Activated CD4-positive, alpha-beta T cell treated with anti-CD3 and anti-CD28 coated beads, Interleukin-2, amount 10 ng/mL, durations not matched to agents 7 days and 5 days (primary cell): ENCODE measurements around the gene NAGPA. TPM values are rescaled to one million over a fixed set of nuclear protein-coding genes. Genes with fewer than 3 reads are reported as not detected.

Experiments used
- CTCF ChIA-PET: fragments of 350-600 bp; sonication (Branson Sonifier 250); formaldehyde crosslinking; loops from one replicate; lab custom pipeline; 2021; ENCODE audit warnings: antibody characterized with exemption; lab: Charles Lee
- POLR2A ChIA-PET: fragments of 350-600 bp; sonication (Branson Sonifier 250); formaldehyde crosslinking; loops from one replicate; lab custom pipeline; 2021; ENCODE audit warnings: antibody characterized with exemption; lab: Charles Lee
- DNase-seq: peaks from one replicate; pipeline ENCODE4 v3.0.0-alpha.2; 2020
- H3K27ac Mint-ChIP-seq: one replicate; pipeline ENCODE4 v1.8.0; 2021; ENCODE audit warnings: mild to moderate bottlenecking, moderate library complexity, mixed read lengths
- H3K27me3 Mint-ChIP-seq: one replicate; pipeline ENCODE4 v1.8.0; 2021; ENCODE audit warnings: mixed read lengths
- H3K36me3 Mint-ChIP-seq: one replicate; pipeline ENCODE4 v1.8.0; 2021; ENCODE audit warnings: low read depth, mixed read lengths
- H3K4me1 Mint-ChIP-seq: one replicate; pipeline ENCODE4 v1.8.0; 2021; ENCODE audit warnings: mixed read lengths
- H3K4me3 Mint-ChIP-seq: one replicate; pipeline ENCODE4 v1.8.0; 2021; ENCODE audit warnings: mild to moderate bottlenecking, moderate library complexity, mixed read lengths
- H3K9me3 Mint-ChIP-seq: one replicate; pipeline ENCODE4 v1.8.0; 2021; ENCODE audit warnings: mixed read lengths
- total RNA-seq, 2 experiments: library from RNA; stranded (reverse); gene quantifications; one replicate each; pipeline ENCODE4 v1.2.3, GENCODE V29; 2021

Gene NAGPA
- total RNA-seq, 2 experiments from 2014 or later: 16.8 to 18.8 TPM

DNA sequence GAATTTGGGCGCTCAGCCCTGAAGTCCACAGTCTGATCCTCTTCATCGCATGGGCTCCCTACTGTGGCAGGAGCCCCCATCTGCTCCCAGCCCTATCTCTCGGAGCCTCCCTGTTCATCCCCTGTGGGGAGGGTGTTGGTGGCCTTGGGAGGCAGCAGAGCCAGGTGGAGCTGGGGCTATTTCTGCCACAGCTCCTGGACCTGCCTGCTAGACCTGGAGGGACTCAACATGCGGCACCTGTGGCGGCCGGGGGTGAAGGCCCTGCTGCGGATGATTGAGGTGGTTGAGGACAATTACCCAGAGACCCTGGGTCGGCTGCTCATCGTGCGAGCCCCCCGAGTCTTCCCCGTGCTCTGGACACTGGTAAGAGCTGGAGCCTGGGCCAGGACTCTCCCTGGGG lies 30.5 kb downstream of the NAGPA start:
- H3K27ac Mint-ChIP-seq: no peak overlapping the region

DNA sequence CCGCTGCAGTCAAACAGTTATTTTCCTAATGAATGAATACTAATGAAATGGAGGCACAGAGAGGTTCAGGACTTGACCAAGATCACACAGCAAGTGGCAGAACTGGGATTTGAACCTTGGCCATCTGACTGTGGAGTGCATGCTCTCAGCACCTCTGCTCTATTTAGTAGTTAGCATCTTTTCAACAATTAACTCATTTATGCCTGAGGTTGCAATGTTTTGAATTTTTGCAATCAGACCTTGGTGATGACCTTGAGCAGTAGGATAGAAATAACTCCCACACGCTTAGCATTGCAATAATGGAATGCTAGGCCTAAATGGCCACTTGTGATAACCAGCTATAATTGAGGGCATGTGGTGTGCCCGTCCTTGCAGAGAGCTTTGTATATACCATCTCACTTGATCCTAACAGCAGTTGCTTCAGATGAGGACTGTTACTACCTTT lies 31.0 kb downstream of the NAGPA start:
- POLR2A ChIA-PET: no interaction called here
- no peak for DNase-seq
- Mint-ChIP-seq H3K27me3 (peaks cover 3% of the 10 kb centered on the region), H3K36me3 (no peaks in the 10 kb centered on the region), H3K27ac (no peak overlapping the region), H3K4me1 (no peaks in the 10 kb centered on the region), H3K4me3 (no peak overlapping the region), H3K9me3 (no peaks in the 10 kb centered on the region)
- CTCF ChIA-PET: no interaction called here

More for the DNA sequence above, 30.5 kb downstream of the NAGPA start:
- DNase-seq: no peak
- ChIA-PET CTCF (no interaction called here), POLR2A (no interaction called here)
- Mint-ChIP-seq H3K27me3 (peaks cover 3% of the 10 kb centered on the region), H3K4me1 (no peaks in the 10 kb centered on the region), H3K36me3 (no peaks in the 10 kb centered on the region), H3K4me3 (no peak overlapping the region), H3K9me3 (no peaks in the 10 kb centered on the region)

DNA sequence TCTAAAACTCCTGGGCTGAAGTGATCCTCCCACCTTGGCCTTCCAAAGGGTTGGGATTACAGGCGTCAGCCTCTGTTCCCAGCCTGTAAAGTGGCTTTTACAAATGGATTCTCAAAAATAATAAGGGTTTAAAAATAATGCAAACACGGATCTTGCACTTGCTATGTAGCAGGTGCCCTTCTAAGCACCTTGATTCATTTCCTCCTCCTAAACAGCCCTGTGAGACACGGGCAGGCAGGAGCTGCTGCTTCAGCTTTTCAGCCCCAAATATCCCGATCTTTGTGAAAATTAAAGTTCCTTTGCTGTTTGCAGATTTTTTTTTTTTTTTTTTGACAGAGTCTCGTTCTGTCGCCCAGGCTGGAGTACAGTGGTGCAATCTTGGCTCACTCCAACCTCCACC lies 31.7 kb downstream of the NAGPA start:
- Mint-ChIP-seq H3K27ac (no peak overlapping the region), H3K4me3 (no peak overlapping the region), H3K27me3 (peaks cover 3% of the 10 kb centered on the region), H3K36me3 (no peaks in the 10 kb centered on the region), H3K9me3 (no peaks in the 10 kb centered on the region), H3K4me1 (no peaks in the 10 kb centered on the region)
- DNase-seq: no peak
- ChIA-PET CTCF (interaction anchor here (0.6 to 1.2 kb wide), 2 partner anchors 110 to 132 kb away, joined by 3 read pairs; no protein-coding TSS in a partner anchor), POLR2A (interaction anchor here (0.6 kb wide), 1 partner anchor 309 kb away, joined by 4 read pairs; no protein-coding TSS in a partner anchor)

DNA sequence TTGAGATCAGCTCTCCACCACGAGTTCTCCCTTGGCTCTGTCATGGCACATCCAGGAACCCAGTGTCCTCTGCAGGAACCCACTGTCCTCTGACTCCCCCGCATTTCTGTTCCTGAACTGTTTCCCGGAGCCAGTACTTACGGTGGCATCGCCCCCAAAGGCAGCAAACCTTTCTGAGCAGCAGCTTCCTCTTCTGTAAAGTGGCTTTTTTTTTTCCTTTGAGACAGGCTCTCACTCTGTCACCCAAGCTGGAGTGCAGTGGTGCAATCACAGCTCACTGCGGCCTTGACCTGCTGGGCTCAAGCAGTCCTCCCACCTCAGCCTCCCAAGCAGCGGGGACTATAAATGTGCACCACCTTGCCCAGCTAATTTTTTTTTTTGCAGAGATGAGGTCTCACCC lies 32.2 kb downstream of the NAGPA start:
- ChIA-PET POLR2A (interaction anchor here (0.6 kb wide), 1 partner anchor 309 kb away, joined by 4 read pairs; no protein-coding TSS in a partner anchor), CTCF (interaction anchor here (0.6 to 1.2 kb wide), 2 partner anchors 110 to 131 kb away, joined by 3 read pairs; no protein-coding TSS in a partner anchor)
- H3K4me1 Mint-ChIP-seq: no peaks in the 10 kb centered on the region
- peaks cover 3% of the 10 kb centered on the region for H3K27me3 Mint-ChIP-seq
- no peaks in the 10 kb centered on the region for H3K9me3 Mint-ChIP-seq
- H3K27ac Mint-ChIP-seq: peak overlapping the region; percentile 31
- H3K4me3 Mint-ChIP-seq: no peak overlapping the region
- no peak for DNase-seq
- no peaks in the 10 kb centered on the region for H3K36me3 Mint-ChIP-seq

DNA sequence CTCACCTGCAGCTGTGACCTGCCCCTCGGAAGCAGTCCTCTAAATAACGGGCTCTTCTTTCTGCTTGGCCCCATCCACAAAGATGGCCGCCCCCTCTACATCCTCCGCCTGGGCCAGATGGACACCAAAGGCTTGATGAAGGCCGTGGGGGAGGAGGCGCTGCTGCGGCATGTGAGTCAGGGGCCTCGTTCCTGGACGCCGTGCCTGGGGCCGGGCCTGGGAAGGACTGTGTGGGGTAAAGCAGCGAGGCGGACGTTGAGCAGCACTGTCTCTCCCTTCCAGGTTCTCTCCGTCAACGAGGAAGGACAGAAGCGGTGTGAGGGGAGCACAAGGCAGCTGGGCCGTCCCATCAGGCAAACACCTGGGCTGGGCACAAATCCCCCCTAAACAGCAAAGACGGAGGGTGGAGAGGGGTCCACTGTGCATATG lies 33.1 kb downstream of the NAGPA start:
- H3K27me3 Mint-ChIP-seq: peaks cover 3% of the 10 kb centered on the region
- no peaks in the 10 kb centered on the region for H3K36me3 Mint-ChIP-seq
- CTCF ChIA-PET: interaction anchor here (0.5 kb wide), 1 partner anchor 10 kb away, joined by 4 read pairs; no protein-coding TSS in a partner anchor
- H3K27ac Mint-ChIP-seq: no peak overlapping the region
- DNase-seq: no peak
- H3K4me1 Mint-ChIP-seq: no peaks in the 10 kb centered on the region
- POLR2A ChIA-PET: no interaction called here
- no peak overlapping the region for H3K4me3 Mint-ChIP-seq
- no peaks in the 10 kb centered on the region for H3K9me3 Mint-ChIP-seq

DNA sequence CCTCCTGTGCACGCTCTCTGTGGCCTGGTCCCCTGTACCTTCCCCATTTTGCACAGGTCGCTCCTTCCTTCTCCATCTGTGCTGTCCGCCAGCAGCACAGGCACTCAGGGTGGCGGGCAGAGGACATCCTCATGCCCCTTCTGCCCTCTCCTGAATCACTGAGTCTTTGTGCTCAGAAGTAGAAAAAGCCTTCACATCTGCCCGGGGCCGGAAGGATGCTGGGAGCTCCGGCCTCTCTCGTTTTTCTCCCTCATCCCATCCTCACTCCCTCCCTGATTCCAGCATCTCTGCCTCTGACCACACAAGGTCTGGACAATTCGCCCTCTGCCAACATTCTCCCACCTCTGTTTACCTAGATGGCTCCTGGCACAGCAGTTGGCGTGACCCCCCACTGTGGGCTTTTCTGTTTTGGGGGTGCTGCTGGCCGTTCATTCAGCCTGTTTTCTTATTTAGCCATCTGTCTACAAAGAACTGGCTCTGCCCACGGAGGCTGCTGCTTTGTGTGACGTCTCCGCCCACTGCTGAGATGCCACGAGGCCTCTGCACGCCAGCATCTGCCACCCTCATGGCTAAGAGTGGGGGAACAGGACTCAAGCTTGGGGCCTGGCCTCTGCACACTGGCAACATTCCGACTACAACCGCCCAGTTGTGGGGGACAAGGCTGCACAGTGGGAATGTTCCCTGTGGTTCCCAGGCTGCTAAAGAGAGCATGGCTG lies 38.9 kb downstream of the NAGPA start:
- Mint-ChIP-seq H3K4me1 (no peaks in the 10 kb centered on the region), H3K4me3 (no peak overlapping the region), H3K27ac (no peak overlapping the region), H3K36me3 (no peaks in the 10 kb centered on the region), H3K9me3 (no peaks in the 10 kb centered on the region), H3K27me3 (peaks cover 3% of the 10 kb centered on the region)
- POLR2A ChIA-PET: no interaction called here
- no peak for DNase-seq
- CTCF ChIA-PET: interaction anchor here (0.5 to 0.6 kb wide), 2 partner anchors 24 to 60 kb away, joined by 3 read pairs; no protein-coding TSS in a partner anchor

DNA sequence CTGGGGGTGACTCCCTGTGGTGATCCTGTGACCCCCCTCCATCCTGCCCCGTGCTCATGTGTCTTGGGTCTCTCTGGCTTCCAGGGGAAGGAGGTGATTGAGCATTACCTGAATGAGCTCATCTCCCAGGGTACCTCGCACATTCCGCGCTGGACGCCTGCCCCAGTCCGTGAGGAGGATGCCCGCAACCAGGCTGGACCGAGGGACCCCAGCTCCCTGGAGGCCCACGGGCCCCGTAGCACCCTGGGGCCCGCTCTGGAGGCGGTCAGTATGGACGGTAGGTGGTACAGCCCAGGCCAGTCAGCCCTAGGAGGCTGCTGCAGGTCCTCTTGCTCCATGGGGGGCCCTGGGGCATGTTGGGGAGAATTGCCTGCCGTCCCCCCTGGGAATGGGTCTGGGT lies 42.0 kb downstream of the NAGPA start:
- POLR2A ChIA-PET: no interaction called here
- H3K4me1 Mint-ChIP-seq: no peaks in the 10 kb centered on the region
- peaks cover 26% of the 10 kb centered on the region for H3K27me3 Mint-ChIP-seq
- DNase-seq: no peak
- no peak overlapping the region for H3K27ac Mint-ChIP-seq
- CTCF ChIA-PET: no interaction called here
- no peak overlapping the region for H3K4me3 Mint-ChIP-seq
- no peaks in the 10 kb centered on the region for H3K9me3 Mint-ChIP-seq
- H3K36me3 Mint-ChIP-seq: no peaks in the 10 kb centered on the region

DNA sequence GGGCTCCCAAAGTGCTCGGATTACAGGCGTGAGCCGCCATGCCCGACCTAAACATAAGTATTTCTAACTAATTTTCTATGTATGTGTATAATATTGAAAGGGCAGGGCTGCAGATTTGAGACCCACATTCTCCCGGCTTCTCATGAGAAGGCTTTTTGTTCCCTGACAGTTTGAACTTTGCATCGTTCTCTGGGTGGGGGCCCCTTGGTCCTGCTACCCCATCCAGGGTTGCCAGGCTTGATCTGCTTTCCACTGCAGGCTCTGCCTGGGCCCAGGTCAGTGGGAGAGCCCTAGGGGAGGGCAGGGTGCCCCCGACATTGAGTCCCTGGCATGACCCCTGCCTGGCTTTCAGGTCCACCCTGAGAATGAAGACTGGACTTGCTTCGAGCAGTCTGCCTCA lies 43.3 kb downstream of the NAGPA start:
- peaks cover 37% of the 10 kb centered on the region for H3K27me3 Mint-ChIP-seq

DNA sequence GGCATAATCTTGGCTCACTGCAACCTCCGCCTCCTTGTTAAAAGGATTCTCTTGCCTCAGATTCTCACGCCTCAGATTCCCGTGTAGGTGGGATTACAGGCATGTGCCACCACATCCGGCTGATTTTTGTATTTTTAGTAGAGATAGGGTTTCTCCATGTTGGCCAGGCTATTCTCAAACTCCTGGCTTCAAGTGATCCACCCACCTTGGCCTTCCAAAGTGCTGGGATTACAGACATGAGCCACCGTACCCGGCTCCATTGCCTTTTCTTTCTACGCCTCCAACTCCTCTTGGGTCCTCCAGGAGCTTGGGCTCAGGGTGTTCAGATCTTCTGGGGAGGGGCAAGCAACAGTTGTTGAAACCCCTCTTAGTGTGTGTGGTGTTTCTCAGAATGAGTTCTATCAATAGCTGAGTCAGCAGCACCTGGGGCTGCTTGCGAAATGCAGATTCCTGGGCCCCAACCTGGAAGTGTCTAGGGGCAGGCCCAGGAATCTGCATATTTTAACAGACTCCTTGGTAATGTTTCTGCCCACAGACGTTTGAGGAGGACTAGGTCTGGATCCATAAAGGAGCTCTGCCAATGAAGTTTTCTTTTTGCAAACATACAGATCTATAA lies 44.2 kb downstream of the NAGPA start:
- no peak overlapping the region for H3K27ac Mint-ChIP-seq
- CTCF ChIA-PET: no interaction called here

More for the DNA sequence above, 43.3 kb downstream of the NAGPA start:
- no peak for DNase-seq
- ChIA-PET CTCF (no interaction called here), POLR2A (no interaction called here)
- H3K4me3 Mint-ChIP-seq: no peak overlapping the region
- no peaks in the 10 kb centered on the region for H3K4me1 Mint-ChIP-seq
- H3K36me3 Mint-ChIP-seq: no peaks in the 10 kb centered on the region
- peaks cover 2% of the 10 kb centered on the region for H3K9me3 Mint-ChIP-seq
- no peak overlapping the region for H3K27ac Mint-ChIP-seq

DNA sequence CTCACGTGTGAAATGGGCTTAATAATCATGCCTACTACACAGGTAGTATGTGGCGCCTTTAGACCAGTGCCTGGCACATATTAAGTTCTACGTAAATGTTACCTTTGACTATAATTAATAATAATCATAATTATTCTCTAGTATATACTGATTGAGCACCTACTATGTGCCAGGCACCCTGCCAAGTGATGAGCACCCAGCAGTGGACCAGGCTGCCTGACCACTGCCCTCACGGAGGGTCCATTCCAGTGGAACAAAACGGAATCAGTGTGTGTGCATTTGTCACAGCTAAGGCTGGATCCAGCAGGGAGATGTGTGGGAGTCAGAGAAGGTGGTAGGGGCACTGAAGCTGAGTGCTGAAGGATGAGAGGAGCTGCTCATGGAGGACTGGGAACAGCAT lies 45.1 kb downstream of the NAGPA start:
- CTCF ChIA-PET: no interaction called here

More for the DNA sequence above, 44.2 kb downstream of the NAGPA start:
- no peaks in the 10 kb centered on the region for H3K4me1 Mint-ChIP-seq
- POLR2A ChIA-PET: no interaction called here
- peaks cover 40% of the 10 kb centered on the region for H3K27me3 Mint-ChIP-seq
- H3K36me3 Mint-ChIP-seq: no peaks in the 10 kb centered on the region
- no peak overlapping the region for H3K4me3 Mint-ChIP-seq
- no peak for DNase-seq
- peaks cover 2% of the 10 kb centered on the region for H3K9me3 Mint-ChIP-seq

DNA sequence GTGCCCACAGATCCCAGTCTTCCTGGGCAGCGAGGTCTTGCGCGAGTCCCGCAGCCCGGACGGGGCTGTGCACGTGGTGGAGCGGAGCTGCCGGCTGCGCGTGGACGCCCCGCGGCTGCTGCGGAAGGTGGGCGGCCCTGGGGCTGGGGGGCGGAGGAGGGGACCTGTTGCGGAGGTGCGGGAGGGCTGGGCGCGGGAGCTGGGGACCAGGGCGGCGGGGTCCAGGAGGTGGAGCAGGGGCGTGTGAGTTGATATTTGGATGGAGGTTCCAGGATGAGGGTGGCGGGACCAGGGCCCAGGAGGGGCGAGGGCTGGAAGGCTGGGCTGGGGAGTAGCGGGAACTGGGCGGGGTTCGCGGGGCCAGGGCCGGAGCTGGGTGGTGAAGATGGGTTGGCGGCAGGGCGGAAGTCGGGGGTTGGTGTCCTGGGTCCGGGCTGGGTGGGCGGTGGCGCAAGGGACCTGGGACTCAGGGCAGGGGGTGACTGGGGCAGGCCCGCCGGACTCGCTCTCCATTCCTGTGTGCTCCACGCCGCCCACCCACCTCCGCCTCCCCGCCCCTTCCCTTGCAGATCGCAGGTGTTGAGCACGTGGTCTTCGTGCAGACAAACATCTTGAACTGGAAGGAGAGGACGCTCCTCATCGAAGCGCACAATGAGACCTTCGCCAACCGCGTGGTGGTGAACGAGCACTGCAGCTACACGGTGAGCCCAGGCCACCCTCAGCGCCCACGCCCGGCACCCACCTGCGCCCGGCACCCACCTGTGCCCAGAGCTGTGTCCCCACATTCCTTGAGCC lies 46.0 kb downstream of the NAGPA start:
- Mint-ChIP-seq H3K36me3 (no peaks in the 10 kb centered on the region), H3K4me3 (no peak overlapping the region), H3K4me1 (no peaks in the 10 kb centered on the region), H3K9me3 (peaks cover 5% of the 10 kb centered on the region), H3K27ac (no peak overlapping the region), H3K27me3 (peaks cover 46% of the 10 kb centered on the region)
- ChIA-PET CTCF (interaction anchor here (0.9 kb wide), 1 partner anchor 83 kb away, joined by 3 read pairs; no protein-coding TSS in a partner anchor), POLR2A (no interaction called here)
- DNase-seq: no peak

More for the DNA sequence above, 45.1 kb downstream of the NAGPA start:
- POLR2A ChIA-PET: no interaction called here
- Mint-ChIP-seq H3K4me1 (no peaks in the 10 kb centered on the region), H3K4me3 (no peak overlapping the region), H3K27ac (no peak overlapping the region), H3K9me3 (peaks cover 5% of the 10 kb centered on the region), H3K27me3 (peaks cover 46% of the 10 kb centered on the region), H3K36me3 (no peaks in the 10 kb centered on the region)
- DNase-seq: no peak

DNA sequence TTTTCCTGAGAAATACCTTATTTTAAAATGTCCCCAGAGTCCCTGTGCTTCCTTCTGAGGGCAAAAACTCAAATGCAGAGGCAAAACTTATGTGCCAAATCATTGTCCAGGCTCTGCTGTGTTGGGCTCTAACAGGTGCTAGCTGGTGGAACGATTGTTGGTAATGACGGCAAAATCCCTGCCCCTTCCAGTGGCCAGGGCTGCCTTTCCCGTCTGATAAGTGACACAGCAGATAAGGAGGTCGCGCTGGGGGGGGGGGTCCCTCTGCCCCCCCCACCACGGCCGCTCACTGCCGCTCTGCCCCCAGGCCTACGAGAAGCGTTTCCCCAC lies 46.5 kb downstream of the NAGPA start:
- ChIA-PET POLR2A (no interaction called here), CTCF (interaction anchor here (0.9 kb wide), 1 partner anchor 83 kb away, joined by 3 read pairs; no protein-coding TSS in a partner anchor)
- Mint-ChIP-seq H3K9me3 (peaks cover 5% of the 10 kb centered on the region), H3K27ac (no peak overlapping the region), H3K27me3 (peaks cover 46% of the 10 kb centered on the region), H3K36me3 (no peaks in the 10 kb centered on the region), H3K4me1 (no peaks in the 10 kb centered on the region), H3K4me3 (no peak overlapping the region)
- no peak for DNase-seq
